Loucy (cell line): ENCODE measurements around the gene GRID1.
"Not testable (repeated sequence)": the region's sequence is repeated elsewhere in the genome, so short reads cannot be mapped to it uniquely, and the experiment has no call there.

ENCODE experiments used
- H2AFZ ChIP-seq: fragments of 200-600 bp; sonication (generic); 2 replicates; pipeline ENCODE4 v1.6.0; 2016; ENCODE audit warnings: antibody characterized with exemption, mild to moderate bottlenecking, low read length, moderate library complexity
- H3F3A ChIP-seq: fragments of 200-600 bp; 2 replicates; pipeline ENCODE4 v1.6.0; 2016; ENCODE audit warnings: antibody characterized with exemption, low read depth, mild to moderate bottlenecking
- H3K27me3 ChIP-seq: fragments of 200-600 bp; sonication (generic); 2 replicates; pipeline ENCODE4 v1.6.1; 2014; ENCODE audit warnings: low read length, mild to moderate bottlenecking; ENCODE audit not compliant: insufficient read depth, poor library complexity, severe bottlenecking
- H3K36me3 ChIP-seq: fragments of 200-600 bp; sonication (generic); 2 replicates; pipeline ENCODE4 v1.6.1; 2016; ENCODE audit warnings: low read length; ENCODE audit not compliant: insufficient read depth
- H3K4me1 ChIP-seq: fragments of 200-600 bp; sonication (generic); 2 replicates; pipeline ENCODE4 v1.5.1; 2014; ENCODE audit warnings: low read length, mild to moderate bottlenecking; ENCODE audit not compliant: insufficient read depth, poor library complexity, severe bottlenecking
- H3K4me2 ChIP-seq: fragments of 200-600 bp; sonication (generic); 2 replicates; pipeline ENCODE4 v1.6.0; 2014; ENCODE audit warnings: antibody characterized with exemption, low read length, low read depth, mild to moderate bottlenecking; ENCODE audit not compliant: poor library complexity, severe bottlenecking
- H3K4me3 ChIP-seq: fragments of 200-600 bp; sonication (generic); 2 replicates; pipeline ENCODE4 v1.5.1; 2014; ENCODE audit warnings: low read length, mild to moderate bottlenecking, mixed read lengths; ENCODE audit not compliant: poor library complexity, severe bottlenecking
- H3K79me2 ChIP-seq: fragments of 200-600 bp; sonication (generic); 2 replicates; pipeline ENCODE4 v1.6.1; 2014; ENCODE audit warnings: low read length; ENCODE audit not compliant: insufficient read depth
- H3K9ac ChIP-seq: fragments of 200-600 bp; sonication (generic); 2 replicates; pipeline ENCODE4 v1.6.0; 2014; ENCODE audit warnings: mild to moderate bottlenecking, low read depth, low read length, moderate library complexity; ENCODE audit not compliant: poor library complexity, severe bottlenecking
- H3K9me2 ChIP-seq: fragments of 200-600 bp; sonication (generic); replicated peaks from 2 replicates; pipeline ENCODE4 v1.6.1; 2016; ENCODE audit warnings: low read depth, low read length, mixed read lengths
- H3K9me3 ChIP-seq: fragments of 200-600 bp; sonication (generic); 2 replicates; pipeline ENCODE4 v1.6.1; 2014; ENCODE audit warnings: mild to moderate bottlenecking, antibody characterized with exemption, low read length, low read depth; ENCODE audit not compliant: insufficient read depth
- H4K20me1 ChIP-seq: fragments of 200-600 bp; sonication (generic); 2 replicates; pipeline ENCODE4 v1.6.0; 2014; ENCODE audit warnings: antibody characterized with exemption, low read length, mild to moderate bottlenecking; ENCODE audit not compliant: insufficient read depth, poor library complexity, severe bottlenecking
- CTCF ChIP-seq: fragments of 200-600 bp; sonication (generic); conservative IDR thresholded peaks from 2 replicates; pipeline ENCODE4 v1.5.1; 2014; ENCODE audit warnings: mild to moderate bottlenecking, antibody characterized with exemption, low read length
- EZH2phosphoT487 ChIP-seq: fragments of 200-600 bp; IDR thresholded peaks from 2 replicates; pipeline ENCODE4 v1.6.1; 2018; ENCODE audit warnings: antibody characterized with exemption, mild to moderate bottlenecking, moderate library complexity, borderline replicate concordance

The GRID1 gene

GRCh38 chr10:86110156-86110786 lies 256.3 kb downstream of the GRID1 start:
- no peaks in the 10 kb centered on the region for H3K9me2 ChIP-seq
- no peak overlapping the region for H3K4me3 ChIP-seq
- H4K20me1 ChIP-seq: no peaks in the 10 kb centered on the region
- H2AFZ ChIP-seq: no peak overlapping the region
- no peaks in the 10 kb centered on the region for H3F3A ChIP-seq
- no peaks in the 10 kb centered on the region for H3K36me3 ChIP-seq
- TF ChIP-seq CTCF (peak; percentile 43), EZH2phosphoT487 (no peak)
- no peaks in the 10 kb centered on the region for H3K27me3 ChIP-seq
- H3K9me3 ChIP-seq: no peaks in the 10 kb centered on the region
- H3K79me2 ChIP-seq: no peaks in the 10 kb centered on the region
- H3K4me2 ChIP-seq: no peak overlapping the region
- H3K4me1 ChIP-seq: no peaks in the 10 kb centered on the region
- no peak overlapping the region for H3K9ac ChIP-seq

- no peak overlapping the region for H2AFZ ChIP-seq
- no peaks in the 10 kb centered on the region for H3K9me3 ChIP-seq
- no peaks in the 10 kb centered on the region for H3K9me2 ChIP-seq
- H3K9ac ChIP-seq: no peak overlapping the region
- H3K36me3 ChIP-seq: no peaks in the 10 kb centered on the region
- no peak overlapping the region for H3K4me3 ChIP-seq
- H3F3A ChIP-seq: no peaks in the 10 kb centered on the region
- no peaks in the 10 kb centered on the region for H3K27me3 ChIP-seq
- no peaks in the 10 kb centered on the region for H3K79me2 ChIP-seq
- TF ChIP-seq EZH2phosphoT487 (no peak), CTCF (no peak)
- no peaks in the 10 kb centered on the region for H4K20me1 ChIP-seq
- no peak overlapping the region for H3K4me2 ChIP-seq
- H3K4me1 ChIP-seq: no peaks in the 10 kb centered on the region
Observed at GRCh38 chr10:86109421-86109820, 257.2 kb downstream of the GRID1 start.

GRCh38 chr10:86108696-86109095 lies 257.9 kb downstream of the GRID1 start:
- no peak overlapping the region for H2AFZ ChIP-seq

GRCh38 chr10:86107611-86108310 lies 258.8 kb downstream of the GRID1 start:
- not testable (repeated sequence) for H2AFZ ChIP-seq, H3K27me3 ChIP-seq, H3F3A ChIP-seq, H3K79me2 ChIP-seq, H3K36me3 ChIP-seq, H3K9me2 ChIP-seq, H3K9ac ChIP-seq, H4K20me1 ChIP-seq, H3K9me3 ChIP-seq, H3K4me3 ChIP-seq, H3K4me2 ChIP-seq, H3K4me1 ChIP-seq

More at GRCh38 chr10:86108696-86109095, 257.9 kb downstream of the GRID1 start:
- Histone ChIP-seq H3K9me2 (no peaks in the 10 kb centered on the region), H3K4me2 (no peak overlapping the region), H3F3A (no peaks in the 10 kb centered on the region), H3K9ac (no peak overlapping the region), H3K27me3 (no peaks in the 10 kb centered on the region), H3K4me1 (no peaks in the 10 kb centered on the region), H3K79me2 (no peaks in the 10 kb centered on the region), H3K36me3 (no peaks in the 10 kb centered on the region), H3K4me3 (no peak overlapping the region), H3K9me3 (no peaks in the 10 kb centered on the region), H4K20me1 (no peaks in the 10 kb centered on the region)
- TF ChIP-seq EZH2phosphoT487 (no peak), CTCF (no peak)
